ENCODE results near the gene ARF1.
A peak's percentile ranks its signal among the peaks of the same experiment; 100 is the strongest.

Gene ARF1

DNA sequence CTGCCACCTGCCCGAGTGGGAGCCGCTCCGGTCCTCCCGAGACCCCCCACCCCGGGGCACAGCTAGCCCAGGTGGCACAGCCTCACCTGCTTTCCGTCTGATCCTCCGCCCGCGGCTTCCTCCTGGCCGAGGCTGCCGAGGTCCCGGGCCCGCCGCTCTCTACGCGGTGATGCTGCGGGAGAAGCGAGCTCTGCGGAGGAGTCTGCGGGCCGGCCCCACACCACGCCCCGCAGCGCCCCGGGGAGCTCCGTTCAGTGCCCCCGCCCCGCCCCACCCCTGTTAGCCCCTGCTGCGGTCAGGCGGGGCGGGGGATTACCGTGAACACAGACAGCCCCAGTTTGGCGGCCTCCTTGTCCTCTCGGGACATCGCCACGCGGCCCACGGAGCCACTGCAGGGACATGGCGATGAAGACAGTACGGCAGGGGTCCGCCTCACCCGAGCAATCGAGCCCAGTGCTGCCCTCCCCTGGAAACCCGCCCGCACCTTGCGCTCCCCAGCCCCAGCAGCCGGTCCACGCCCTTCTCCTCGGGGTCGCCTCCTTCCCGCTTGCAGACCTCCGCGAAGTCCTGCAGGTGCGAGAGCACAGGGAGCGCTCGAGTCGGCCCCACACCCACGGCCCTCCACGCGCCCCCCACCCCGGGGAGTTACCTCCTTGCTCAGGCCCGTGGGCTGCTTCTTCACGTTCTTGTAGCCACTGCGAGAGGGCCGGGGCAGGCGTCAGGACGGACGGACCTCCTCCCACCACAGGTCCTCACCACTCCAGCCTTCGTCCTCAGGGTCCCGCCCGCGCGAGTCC lies 19.7 kb downstream of the ARF1 start:
- Histone ChIP-seq H3F3A (ENCODE audit: insufficient read depth) (peaks cover 26% of the 10 kb centered on the region), H3K9me2 (replicated peaks; ENCODE audit: insufficient read depth, low read length) (no peaks in the 10 kb centered on the region), H3K27ac (ENCODE audit: low read depth, low read length) (peak overlapping the region; percentile 48), H3K4me2 (ENCODE audit: low read depth, low read length, poor library complexity, severe bottlenecking) (peak overlapping the region; percentile 55), H4K20me1 (ENCODE audit: low read depth, low read length) (no peaks in the 10 kb centered on the region), H3K9ac (ENCODE audit: low read length) (peak overlapping the region; percentile 81), H2AFZ (ENCODE audit: low read depth, low read length, severe bottlenecking) (no peak overlapping the region), H3K4me3 (ENCODE audit: insufficient read depth, low read length, poor library complexity, severe bottlenecking) (peak overlapping the region; percentile 79), H3K27me3 (ENCODE audit: low read length) (no peaks in the 10 kb centered on the region), H3K79me2 (ENCODE audit: insufficient read depth, low read length) (peaks cover 4% of the 10 kb centered on the region; the same call in 1 of the 2 replicates), H3K9me3 (ENCODE audit: insufficient read depth, low read length) (no peaks in the 10 kb centered on the region), H3K36me3 (ENCODE audit: low read length) (no peaks in the 10 kb centered on the region)
- no peak for TF ChIP-seq EZH2phosphoT487 (conservative IDR thresholded peaks at IDR 0.05; ENCODE audit: low read length)
- TF ChIP-seq, protein P1, sequence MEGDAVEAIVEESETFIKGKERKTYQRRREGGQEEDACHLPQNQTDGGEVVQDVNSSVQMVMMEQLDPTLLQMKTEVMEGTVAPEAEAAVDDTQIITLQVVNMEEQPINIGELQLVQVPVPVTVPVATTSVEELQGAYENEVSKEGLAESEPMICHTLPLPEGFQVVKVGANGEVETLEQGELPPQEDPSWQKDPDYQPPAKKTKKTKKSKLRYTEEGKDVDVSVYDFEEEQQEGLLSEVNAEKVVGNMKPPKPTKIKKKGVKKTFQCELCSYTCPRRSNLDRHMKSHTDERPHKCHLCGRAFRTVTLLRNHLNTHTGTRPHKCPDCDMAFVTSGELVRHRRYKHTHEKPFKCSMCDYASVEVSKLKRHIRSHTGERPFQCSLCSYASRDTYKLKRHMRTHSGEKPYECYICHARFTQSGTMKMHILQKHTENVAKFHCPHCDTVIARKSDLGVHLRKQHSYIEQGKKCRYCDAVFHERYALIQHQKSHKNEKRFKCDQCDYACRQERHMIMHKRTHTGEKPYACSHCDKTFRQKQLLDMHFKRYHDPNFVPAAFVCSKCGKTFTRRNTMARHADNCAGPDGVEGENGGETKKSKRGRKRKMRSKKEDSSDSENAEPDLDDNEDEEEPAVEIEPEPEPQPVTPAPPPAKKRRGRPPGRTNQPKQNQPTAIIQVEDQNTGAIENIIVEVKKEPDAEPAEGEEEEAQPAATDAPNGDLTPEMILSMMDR (IDR thresholded peaks at IDR 0.05; ENCODE audit: insufficient read depth, low read length, poor library complexity, severe bottlenecking): no peak

DNA sequence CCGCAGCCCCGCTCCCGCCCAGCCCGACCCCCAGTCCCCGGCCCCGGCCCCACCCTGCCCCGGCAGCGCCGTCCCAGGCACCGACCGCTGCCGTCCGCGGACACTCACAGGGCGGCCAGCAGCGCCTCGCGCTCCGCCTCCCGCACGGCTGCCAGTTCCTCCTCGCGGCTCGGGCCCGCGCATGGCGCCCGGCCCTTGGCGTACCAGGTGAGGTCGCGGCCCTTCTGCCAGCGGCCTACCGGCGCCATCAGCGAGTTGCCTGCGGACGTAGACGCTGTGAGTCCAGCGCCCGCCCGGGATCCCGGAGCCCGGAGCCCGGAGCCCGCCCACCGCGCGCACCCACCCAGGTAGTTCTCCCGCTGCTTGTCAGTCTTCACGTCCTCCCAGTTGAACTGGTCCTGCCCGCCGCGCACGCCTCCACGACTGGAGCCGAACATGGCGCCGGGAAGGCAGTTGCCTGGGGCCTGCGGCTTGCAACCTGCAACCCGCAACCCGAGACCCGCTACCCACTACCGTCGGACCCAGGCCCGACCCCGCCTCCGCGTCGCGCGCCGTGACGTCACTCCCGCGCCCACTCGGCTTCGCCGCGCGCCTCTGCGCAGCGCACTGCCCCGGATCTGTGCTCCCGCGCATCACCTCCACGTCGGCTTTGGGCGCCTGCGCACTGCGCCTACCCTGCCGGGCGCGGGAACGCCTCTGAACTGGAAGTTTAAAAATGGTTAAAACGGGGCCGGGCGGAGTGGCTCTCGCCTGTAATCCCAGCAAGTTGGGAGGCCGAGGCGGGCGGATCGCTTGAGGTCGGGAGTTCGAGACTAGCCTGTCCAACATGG lies 20.5 kb downstream of the ARF1 start, which contains the start of gene C1orf35:
C1orf35 (minus strand) TSS at position 535 of the 830 bp plus-strand sequence; CDS start at position 437, 98 bp downstream.
- peak within 1 kb of the TSS; percentile 79 for H3K4me3 ChIP-seq (ENCODE audit: insufficient read depth, low read length, poor library complexity, severe bottlenecking)
- H2AFZ ChIP-seq (ENCODE audit: low read depth, low read length, severe bottlenecking): peak within 1 kb of the TSS; percentile 75
- no peaks in the 10 kb centered on the region for H3K9me3 ChIP-seq (ENCODE audit: insufficient read depth, low read length)
- 0 out of 2 replicates have a peak, but pooled peaks cover 3% of the 10 kb centered on the region for H3K79me2 ChIP-seq (ENCODE audit: insufficient read depth, low read length)
- peak within 1 kb of the TSS; percentile 81 for H3K9ac ChIP-seq (ENCODE audit: low read length)
- TF ChIP-seq, protein P1 (IDR thresholded peaks at IDR 0.05; ENCODE audit: insufficient read depth, low read length, poor library complexity, severe bottlenecking): no peak
- no peak for TF ChIP-seq EZH2phosphoT487 (conservative IDR thresholded peaks at IDR 0.05; ENCODE audit: low read length)
- H3F3A ChIP-seq (ENCODE audit: insufficient read depth): peaks cover 26% of the 10 kb centered on the region
- no peaks in the 10 kb centered on the region for H3K9me2 ChIP-seq (replicated peaks; ENCODE audit: insufficient read depth, low read length)
- H3K36me3 ChIP-seq (ENCODE audit: low read length): no peaks in the 10 kb centered on the region
- peak within 1 kb of the TSS; percentile 53 for H3K27ac ChIP-seq (ENCODE audit: low read depth, low read length)
- no peaks in the 10 kb centered on the region for H3K27me3 ChIP-seq (ENCODE audit: low read length)
- peak within 1 kb of the TSS; percentile 55 for H3K4me2 ChIP-seq (ENCODE audit: low read depth, low read length, poor library complexity, severe bottlenecking)
- H4K20me1 ChIP-seq (ENCODE audit: low read depth, low read length): no peaks in the 10 kb centered on the region

DNA sequence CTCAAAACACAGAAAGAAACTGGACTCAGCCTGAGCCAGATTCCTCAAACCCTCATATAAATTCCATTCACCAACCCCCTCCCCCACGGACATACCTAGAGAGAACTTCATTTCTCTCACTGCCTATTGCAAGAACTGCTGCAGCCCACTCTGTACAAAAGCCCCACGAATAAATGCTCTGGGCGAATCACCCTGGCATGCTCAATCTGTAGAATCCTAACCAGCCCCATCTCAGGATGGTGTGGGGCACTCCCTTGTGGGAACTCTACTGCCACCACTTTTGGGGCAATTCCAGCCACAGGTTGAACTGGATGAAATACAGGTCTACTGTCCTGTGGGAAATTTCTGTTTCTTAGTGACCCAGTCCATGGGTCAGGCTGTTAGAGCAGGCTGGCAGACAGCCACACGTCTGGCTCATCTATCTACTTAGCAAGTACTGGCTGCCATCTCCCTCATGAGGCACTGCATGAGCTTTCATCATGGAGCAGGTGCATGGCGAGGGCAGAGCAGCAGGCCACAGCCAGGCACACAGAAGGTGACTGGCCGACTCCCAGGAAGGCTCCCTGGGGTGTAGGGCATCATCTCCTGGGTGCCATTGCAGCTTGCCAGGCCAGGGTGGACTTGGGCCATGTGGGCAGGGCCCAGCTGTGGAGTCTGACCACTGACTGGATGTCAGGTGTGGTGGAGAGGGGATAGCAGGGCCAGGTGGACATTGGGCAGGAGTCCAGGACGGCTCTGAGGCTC lies 22.2 kb downstream of the ARF1 start:
- Histone ChIP-seq H3K9me3 (ENCODE audit: insufficient read depth, low read length) (no peaks in the 10 kb centered on the region), H3K4me2 (ENCODE audit: low read depth, low read length, poor library complexity, severe bottlenecking) (peak overlapping the region; percentile 55), H3K9me2 (replicated peaks; ENCODE audit: insufficient read depth, low read length) (no peaks in the 10 kb centered on the region), H3K36me3 (ENCODE audit: low read length) (no peaks in the 10 kb centered on the region), H4K20me1 (ENCODE audit: low read depth, low read length) (no peaks in the 10 kb centered on the region), H2AFZ (ENCODE audit: low read depth, low read length, severe bottlenecking) (no peak overlapping the region), H3K9ac (ENCODE audit: low read length) (peak overlapping the region; percentile 81), H3K4me3 (ENCODE audit: insufficient read depth, low read length, poor library complexity, severe bottlenecking) (no peak overlapping the region), H3K79me2 (ENCODE audit: insufficient read depth, low read length) (peaks cover 13% of the 10 kb centered on the region; the same call in 1 of the 2 replicates), H3K27me3 (ENCODE audit: low read length) (no peaks in the 10 kb centered on the region), H3K27ac (ENCODE audit: low read depth, low read length) (peak overlapping the region; percentile 40; the same call in 1 of the 2 replicates), H3F3A (ENCODE audit: insufficient read depth) (peaks cover 21% of the 10 kb centered on the region)
- TF ChIP-seq, protein P1 (IDR thresholded peaks at IDR 0.05; ENCODE audit: insufficient read depth, low read length, poor library complexity, severe bottlenecking): no peak
- no peak for TF ChIP-seq EZH2phosphoT487 (conservative IDR thresholded peaks at IDR 0.05; ENCODE audit: low read length)

Data from SU-DHL-6 (cell line).